Astrocyte (in vitro differentiated cells and primary cell): Measurements from ENCODE around the gene ANKRD18A.

ENCODE experiments used
- CTCF ChIP-seq: IDR thresholded peaks from 2 replicates; pipeline ENCODE4 v1.5.1; 2011; ENCODE audit warnings: low read depth, mild to moderate bottlenecking, inconsistent platforms, low read length, moderate library complexity; ENCODE audit not compliant: insufficient read depth
- EZH2 ChIP-seq: IDR thresholded peaks from 2 replicates; pipeline ENCODE4 v1.6.1; 2012; ENCODE audit warnings: mild to moderate bottlenecking, low read length, inconsistent platforms; ENCODE audit not compliant: insufficient read depth

- TF ChIP-seq CTCF (no peak), EZH2 (no peak)
Observed at GRCh38 chr9:38649731-38650363, 29.5 kb upstream of the ANKRD18A start.
